Activated CD4-positive, alpha-beta T cell treated with anti-CD3 and anti-CD28 coated beads, Interleukin-2, amount 50 U/mL, for 48 hours (primary cell): Measurements from ENCODE around the gene PKD1L1.
"Not testable (repeated sequence)": the region's sequence is repeated elsewhere in the genome, so short reads cannot be mapped to it uniquely, and the experiment has no call there.

ENCODE experiments used
- DNase-seq, 2 experiments: peaks; one replicate each; pipeline ENCODE4 v3.0.0-alpha.2; 2020

The PKD1L1 gene

DNA sequence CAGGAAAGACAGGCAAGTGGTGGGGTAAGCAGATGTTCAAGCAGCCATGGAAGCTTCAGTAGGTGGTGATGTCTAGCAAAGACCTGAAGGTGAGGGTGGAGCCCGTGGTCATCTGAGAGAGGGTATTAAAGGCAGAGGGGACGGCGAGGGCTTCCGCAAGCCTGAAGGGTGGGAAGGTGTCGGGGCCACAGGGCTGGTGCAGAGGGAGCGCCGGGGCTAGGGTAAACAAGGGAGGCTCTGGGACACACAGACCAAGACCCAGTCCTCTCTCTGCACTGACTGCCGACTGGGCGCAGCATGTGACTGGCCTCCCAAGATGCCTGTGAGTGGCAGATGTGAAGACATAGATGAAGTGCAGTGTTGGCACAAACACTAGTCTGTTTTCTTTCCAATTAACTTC lies 132.4 kb downstream of the PKD1L1 start:
- no peak for DNase-seq

GRCh38 chr7:47814905-47815613 lies 133.2 kb downstream of the PKD1L1 start:
- no peak for DNase-seq

- DNase-seq = no peak
These were observed 134.5 kb downstream of the PKD1L1 start for GRCh38 chr7:47813620-47814260.

GRCh38 chr7:47812429-47813136 lies 135.7 kb downstream of the PKD1L1 start:
- no peak for DNase-seq

DNA sequence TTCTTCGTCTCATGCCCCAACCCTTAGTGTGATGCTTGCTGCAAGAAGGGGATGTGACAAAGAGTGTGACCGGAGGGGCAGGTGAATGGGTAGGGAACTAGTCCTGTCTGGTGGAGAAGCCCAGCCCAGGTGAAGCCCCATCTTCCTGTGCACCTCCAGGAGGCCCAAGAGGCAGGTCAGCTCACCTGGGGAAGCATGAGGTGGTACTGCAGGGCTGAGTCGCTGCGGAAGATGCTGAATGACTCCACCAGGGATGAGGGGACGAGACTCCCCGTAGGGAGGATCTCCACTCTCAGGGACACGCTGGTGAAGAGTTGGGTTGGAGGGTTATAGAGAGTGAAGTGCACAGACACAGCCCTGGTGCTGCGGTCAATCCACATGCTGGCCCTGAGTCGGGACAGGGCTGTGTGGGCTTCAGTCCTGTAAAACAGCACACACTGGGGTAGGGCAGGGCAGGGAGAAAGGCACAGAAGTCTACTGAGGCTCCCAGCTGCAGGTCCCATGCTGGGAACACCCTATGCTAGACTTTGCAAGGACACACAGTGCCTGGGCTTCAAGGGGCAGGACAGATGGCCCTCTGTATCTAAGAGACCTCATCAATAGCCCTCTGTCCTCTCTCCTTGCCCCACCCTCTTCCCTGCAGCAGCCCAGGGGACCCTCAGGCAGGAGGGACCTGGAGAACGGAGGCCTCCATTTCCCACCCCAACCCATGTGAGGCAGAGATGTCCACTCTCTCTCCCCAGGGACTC lies 136.5 kb downstream of the PKD1L1 start:
- DNase-seq = no peak

DNA sequence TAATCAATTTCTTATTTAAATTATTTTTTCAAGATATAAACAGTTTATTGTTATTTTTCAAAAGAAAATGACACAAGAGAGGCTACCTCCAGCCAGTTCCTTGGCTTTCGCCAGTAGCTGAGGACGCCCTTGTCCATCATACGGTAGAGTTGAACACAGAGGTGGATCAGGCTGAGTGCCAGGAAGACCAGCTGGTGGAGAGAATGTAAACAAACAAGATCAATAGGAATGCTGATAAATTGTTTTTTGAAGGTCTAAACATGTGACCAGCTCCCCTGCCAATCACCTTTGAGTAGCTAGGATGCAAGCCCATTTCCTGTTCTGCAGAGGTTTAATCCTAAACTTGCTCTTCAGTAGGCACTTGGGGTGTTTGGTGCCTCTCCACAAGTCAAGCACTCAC lies 138.9 kb downstream of the PKD1L1 start:
- DNase-seq = no peak

GRCh38 chr7:47808321-47808720 lies 139.9 kb downstream of the PKD1L1 start:
- no peak for DNase-seq

DNA sequence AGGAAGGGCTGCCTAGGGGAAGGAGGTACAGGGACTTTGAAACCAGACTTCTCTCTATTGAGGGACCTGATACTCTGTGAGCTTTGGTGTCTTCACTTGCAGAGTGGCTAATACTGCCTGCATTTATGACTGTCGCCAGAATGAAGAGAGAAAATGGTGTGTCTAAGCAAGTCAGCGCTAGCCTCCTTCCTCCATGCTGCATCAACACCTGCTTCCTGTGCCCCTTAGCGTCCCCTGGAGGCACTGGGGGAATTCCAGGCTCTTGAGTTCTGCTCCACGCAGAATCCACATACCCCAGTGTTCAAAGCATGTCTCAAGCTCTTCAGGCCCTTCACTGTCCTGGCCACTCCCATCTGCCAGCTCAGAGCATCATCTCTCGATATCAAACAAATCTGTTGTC lies 140.5 kb downstream of the PKD1L1 start:
- DNase-seq = no peak

DNA sequence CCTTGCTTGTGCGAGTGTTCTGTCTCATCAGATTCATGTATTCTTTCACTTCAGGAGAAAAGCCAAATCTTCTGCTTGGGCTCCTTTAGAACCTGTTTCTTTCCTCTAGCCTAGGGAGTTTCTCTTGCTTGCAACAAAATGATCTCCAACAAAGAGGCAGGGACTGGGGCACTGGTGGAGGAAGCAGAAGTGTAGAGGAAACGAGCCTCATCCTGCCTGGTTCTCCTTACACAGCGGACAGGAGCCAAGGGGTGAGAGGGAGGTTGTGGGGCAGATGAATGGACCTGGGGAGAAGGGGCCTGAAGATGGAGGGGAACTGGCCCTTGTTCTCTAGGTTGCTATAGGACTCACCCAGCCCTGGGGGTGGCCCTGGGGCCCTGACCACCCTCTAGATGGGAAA lies 141.1 kb downstream of the PKD1L1 start:
- no peak for DNase-seq

GRCh38 chr7:47806701-47807103 lies 141.6 kb downstream of the PKD1L1 start:
- no peak for DNase-seq

DNA sequence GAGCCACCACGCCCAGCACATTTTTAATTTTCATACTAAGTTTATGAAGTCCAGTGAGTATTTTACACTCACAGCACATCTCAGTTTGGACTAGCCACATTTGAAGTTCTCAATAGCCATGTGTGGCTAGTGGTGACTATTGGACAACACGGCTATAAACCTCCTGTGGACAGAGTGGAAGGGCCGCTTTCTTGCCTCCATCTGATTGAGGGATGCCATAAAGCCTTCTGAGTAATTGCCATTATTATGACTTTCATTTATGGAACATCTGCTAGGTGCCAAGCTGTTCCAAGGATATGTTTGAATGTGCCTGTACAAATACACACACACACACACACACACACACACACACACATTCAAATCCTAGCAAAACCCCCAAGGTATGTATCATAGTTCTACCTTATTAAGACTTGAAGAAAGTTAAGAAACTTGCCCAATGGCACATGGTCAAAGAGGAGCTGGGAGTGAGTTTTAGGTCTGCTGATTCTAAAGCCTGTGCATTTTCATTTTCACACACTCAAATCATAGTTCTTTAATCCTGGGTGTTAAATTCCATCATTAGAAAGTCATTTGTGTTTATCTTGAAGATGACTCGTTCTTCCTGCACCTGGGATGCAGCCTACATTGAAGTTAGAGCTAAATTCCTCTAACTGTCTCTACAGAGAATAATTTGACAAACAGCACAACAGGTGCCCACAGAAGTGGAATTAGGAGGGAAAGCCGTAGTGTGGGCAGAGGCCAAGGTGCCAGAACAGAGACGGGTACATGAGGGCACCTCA lies 143.3 kb downstream of the PKD1L1 start:
- DNase-seq = no peak

DNA sequence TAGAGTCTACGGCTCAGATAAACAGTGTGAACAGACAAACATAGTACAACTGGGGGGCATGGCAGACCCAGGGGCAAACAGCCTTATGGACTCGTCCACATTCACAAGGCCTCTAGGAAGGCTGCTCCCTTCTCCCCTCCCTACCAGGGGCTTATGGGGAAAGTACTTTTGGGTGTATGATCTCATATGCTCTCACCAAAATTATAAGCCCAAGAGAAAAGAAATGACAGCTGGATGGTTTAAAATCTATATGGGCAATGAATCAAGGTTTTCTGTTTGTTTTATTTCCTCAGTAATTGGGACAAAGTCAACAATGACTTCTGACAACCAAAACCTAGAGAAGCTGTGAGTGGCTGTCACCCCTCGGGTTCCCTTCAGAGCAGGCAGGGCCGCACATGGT lies 144.4 kb downstream of the PKD1L1 start:
- no peak for DNase-seq

- DNase-seq = no peak
These were observed 145.2 kb downstream of the PKD1L1 start for GRCh38 chr7:47803025-47803424.

- no peak for DNase-seq
These were observed 146.8 kb downstream of the PKD1L1 start for GRCh38 chr7:47801423-47801822.

DNA sequence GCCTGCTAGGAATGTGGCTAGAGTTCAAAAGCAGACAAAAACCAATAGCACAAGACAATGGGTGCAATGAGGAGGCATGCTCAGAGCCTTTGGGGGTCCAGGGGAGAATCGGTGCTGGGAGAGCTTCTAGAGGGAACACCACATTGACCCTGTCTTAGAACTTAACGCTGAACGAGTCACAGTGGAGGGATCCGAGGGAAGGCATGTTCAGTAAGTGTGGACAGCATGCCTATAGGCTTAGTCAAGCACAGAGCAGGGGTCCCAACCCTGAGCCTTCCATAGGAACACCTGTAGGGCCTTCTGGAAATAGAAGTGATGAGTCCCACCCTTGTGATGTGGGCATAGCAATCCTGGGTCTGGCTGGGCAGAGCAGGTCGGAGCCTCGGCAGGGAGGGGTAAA lies 148.7 kb downstream of the PKD1L1 start:
- DNase-seq = no peak

GRCh38 chr7:47796347-47796746 lies 151.9 kb downstream of the PKD1L1 start:
- no peak for DNase-seq

- DNase-seq = no peak
These were observed 152.6 kb downstream of the PKD1L1 start for GRCh38 chr7:47795631-47796030.

GRCh38 chr7:47795126-47795525 lies 153.1 kb downstream of the PKD1L1 start:
- DNase-seq = not testable (repeated sequence)

DNA sequence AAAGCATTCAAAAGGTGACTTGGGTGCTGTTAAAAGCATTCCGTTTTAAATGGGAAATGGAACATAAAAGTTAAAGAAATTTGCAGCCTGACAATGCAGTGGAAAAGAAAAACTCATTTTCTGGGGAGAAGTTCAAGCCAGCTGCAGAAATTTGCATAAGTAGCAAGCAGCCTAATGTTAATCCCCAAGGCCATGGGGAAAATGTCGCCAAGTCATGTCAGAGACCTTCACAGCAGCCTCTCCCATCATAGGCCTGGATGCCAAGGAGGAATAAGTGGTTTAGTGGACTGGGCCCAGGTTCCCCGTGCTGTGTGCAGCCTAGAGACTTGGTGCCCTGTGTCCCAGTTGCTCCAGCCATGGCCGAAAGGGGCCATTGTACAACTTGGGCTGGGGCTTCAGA lies 154.2 kb downstream of the PKD1L1 start:
- DNase-seq = no peak

GRCh38 chr7:47793186-47793585 lies 155.1 kb downstream of the PKD1L1 start:
- DNase-seq = not testable (repeated sequence)

DNA sequence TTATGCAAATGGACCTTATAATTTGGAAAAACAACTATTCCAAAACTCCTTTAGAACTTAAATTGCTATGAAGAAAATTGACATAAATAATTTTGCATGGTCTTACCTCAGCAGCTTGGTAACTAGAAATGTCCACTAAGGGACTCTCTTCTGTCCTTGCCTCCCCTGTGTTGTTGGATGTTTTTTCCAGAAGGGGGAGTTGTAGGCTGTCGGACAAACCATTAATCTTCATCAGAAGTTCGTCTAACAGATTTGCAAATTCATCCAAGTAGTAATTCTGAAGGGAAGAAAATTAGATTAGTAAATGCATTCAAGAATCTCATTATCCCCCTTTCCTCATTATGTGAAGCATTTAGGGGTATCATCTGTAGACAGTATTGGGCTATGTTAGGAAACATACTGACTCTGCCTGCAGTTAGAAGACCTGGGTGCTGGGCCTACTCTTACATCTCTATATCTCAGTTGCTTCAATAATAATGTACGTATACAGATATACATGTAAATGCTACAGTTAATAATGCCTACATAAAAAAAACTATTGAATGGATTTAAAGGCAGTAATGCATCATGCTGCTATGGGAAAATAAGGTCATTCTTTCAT lies 155.6 kb downstream of the PKD1L1 start:
- no peak for DNase-seq

DNA sequence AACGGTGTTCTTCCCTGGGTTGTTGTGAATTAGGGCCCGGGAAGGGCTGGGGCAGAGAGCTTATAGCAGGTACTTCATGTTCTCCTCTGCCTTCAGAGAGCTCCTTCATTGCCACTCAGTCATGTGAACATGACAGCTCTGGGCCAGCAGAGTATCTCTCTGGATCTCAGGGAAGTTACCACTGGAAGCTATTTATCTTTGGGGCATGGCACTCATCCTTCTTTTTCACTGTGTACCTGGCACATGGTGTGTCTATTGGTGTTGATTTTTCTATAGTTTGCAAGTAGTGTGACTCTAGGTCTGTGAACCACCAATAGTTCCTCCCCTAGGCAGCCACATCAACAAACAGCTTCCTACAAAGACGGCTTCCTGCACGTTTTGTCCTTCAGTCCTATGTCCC lies 156.6 kb downstream of the PKD1L1 start:
- no peak for DNase-seq
